Ovary (tissue), 3 donors: Measurements from ENCODE around the gene F7.

ENCODE experiments used
- CTCF ChIP-seq, 3 donors: fragments of 450-650 bp in 2 of 3; fragments of 200-600 bp in 1 of 3; IDR thresholded peaks; one replicate each; pipeline versions ENCODE4 v1.5.1 to v1.8.0; 2016 to 2022; ENCODE audit warnings: antibody characterized with exemption in 3 of 3, mild to moderate bottlenecking in 1 of 3
- EP300 ChIP-seq: sonication (generic); formaldehyde crosslinking; IDR thresholded peaks from one replicate; pipeline ENCODE4 v1.6.1; 2017; ENCODE audit warnings: antibody characterized with exemption
- POLR2A ChIP-seq: fragments of 450-650 bp; IDR thresholded peaks from one replicate; pipeline ENCODE4 v1.6.1; 2017; ENCODE audit warnings: antibody characterized with exemption, mild to moderate bottlenecking, moderate library complexity
- donor health status: DM: no; HTN: no; CAD: no.

- no peak for TF ChIP-seq CTCF (IDR thresholded peaks at IDR 0.05)
- no peak for TF ChIP-seq EP300
- TF ChIP-seq POLR2A, result no peak
Measured at GRCh38 chr13:113141601-113141970, 36.0 kb downstream of the F7 start.
